ENCODE data around the gene CPVL.

- TF ChIP-seq, protein P1, sequence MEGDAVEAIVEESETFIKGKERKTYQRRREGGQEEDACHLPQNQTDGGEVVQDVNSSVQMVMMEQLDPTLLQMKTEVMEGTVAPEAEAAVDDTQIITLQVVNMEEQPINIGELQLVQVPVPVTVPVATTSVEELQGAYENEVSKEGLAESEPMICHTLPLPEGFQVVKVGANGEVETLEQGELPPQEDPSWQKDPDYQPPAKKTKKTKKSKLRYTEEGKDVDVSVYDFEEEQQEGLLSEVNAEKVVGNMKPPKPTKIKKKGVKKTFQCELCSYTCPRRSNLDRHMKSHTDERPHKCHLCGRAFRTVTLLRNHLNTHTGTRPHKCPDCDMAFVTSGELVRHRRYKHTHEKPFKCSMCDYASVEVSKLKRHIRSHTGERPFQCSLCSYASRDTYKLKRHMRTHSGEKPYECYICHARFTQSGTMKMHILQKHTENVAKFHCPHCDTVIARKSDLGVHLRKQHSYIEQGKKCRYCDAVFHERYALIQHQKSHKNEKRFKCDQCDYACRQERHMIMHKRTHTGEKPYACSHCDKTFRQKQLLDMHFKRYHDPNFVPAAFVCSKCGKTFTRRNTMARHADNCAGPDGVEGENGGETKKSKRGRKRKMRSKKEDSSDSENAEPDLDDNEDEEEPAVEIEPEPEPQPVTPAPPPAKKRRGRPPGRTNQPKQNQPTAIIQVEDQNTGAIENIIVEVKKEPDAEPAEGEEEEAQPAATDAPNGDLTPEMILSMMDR (IDR thresholded peaks at IDR 0.05): no peak
- TF ChIP-seq POLR2A (IDR thresholded peaks at IDR 0.05) (no peak), EP300 (IDR thresholded peaks at IDR 0.05) (no peak)
Measured at GRCh38 chr7:29120955-29121354, 25.4 kb downstream of the CPVL start.

All from suprapubic skin (tissue), 3 donors.